Mucosa of rectum (tissue), 2 donors: ENCODE measurements around the gene GNB1.
"Not testable (repeated sequence)": the region's sequence is repeated elsewhere in the genome, so short reads cannot be mapped to it uniquely, and the experiment has no call there.

ENCODE experiments used
- H3K27ac ChIP-seq, 2 donors: one replicate each; pipeline ENCODE4 v1.7.0; 2013; ENCODE audit warnings: inconsistent platforms in 2 of 2, low read depth in 2 of 2, low read length in 2 of 2
- H3K27me3 ChIP-seq, 2 donors: one replicate each; pipeline ENCODE4 v1.7.0; 2013; ENCODE audit warnings: low read length in 2 of 2; ENCODE audit not compliant: control insufficient read depth in 2 of 2, insufficient read depth in 2 of 2
- H3K36me3 ChIP-seq, 2 donors: one replicate each; pipeline ENCODE4 v1.7.0; 2013; ENCODE audit warnings: low read length in 2 of 2; ENCODE audit not compliant: control insufficient read depth in 2 of 2, insufficient read depth in 2 of 2
- H3K4me1 ChIP-seq, 2 donors: one replicate each; pipeline ENCODE4 v1.7.0; 2013; ENCODE audit warnings: low read length in 2 of 2, mild to moderate bottlenecking in 1 of 2; ENCODE audit not compliant: control insufficient read depth in 2 of 2, insufficient read depth in 2 of 2
- H3K4me3 ChIP-seq, 2 donors: one replicate each; pipeline ENCODE4 v1.7.0; 2013; ENCODE audit warnings: low read length in 2 of 2
- H3K9ac ChIP-seq, 2 donors: one replicate each; pipeline ENCODE4 v1.7.0; 2013; ENCODE audit warnings: low read length in 2 of 2, low read depth in 1 of 2, mild to moderate bottlenecking in 1 of 2
- H3K9me3 ChIP-seq, 2 donors: one replicate each; pipeline ENCODE4 v1.7.0; 2013; ENCODE audit warnings: low read length in 2 of 2; ENCODE audit not compliant: control insufficient read depth in 2 of 2
- donor health status: healthy.
- donor health status: Normal muscosa, but diverticular disease.

The GNB1 gene

GRCh38 chr1:1746566-1746909, 144.3 kb downstream of the GNB1 start:
- not testable (repeated sequence) for H3K9me3 ChIP-seq, H3K27me3 ChIP-seq, H3K4me1 ChIP-seq, H3K4me3 ChIP-seq, H3K36me3 ChIP-seq
- H3K9ac ChIP-seq = peak overlapping the region in 1 of 2 donors; percentile 48
- H3K27ac ChIP-seq = peak overlapping the region; percentile 77 to 83

- peak overlapping the region; percentile 77 to 83 for H3K27ac ChIP-seq
- not testable (repeated sequence) for H3K36me3 ChIP-seq, H3K9me3 ChIP-seq, H3K4me1 ChIP-seq, H3K27me3 ChIP-seq
- peak overlapping the region; percentile 7 to 35 for H3K4me3 ChIP-seq
- peak overlapping the region in 1 of 2 donors; percentile 48 for H3K9ac ChIP-seq
These were observed 145.0 kb downstream of the GNB1 start for GRCh38 chr1:1745651-1746565.

DNA sequence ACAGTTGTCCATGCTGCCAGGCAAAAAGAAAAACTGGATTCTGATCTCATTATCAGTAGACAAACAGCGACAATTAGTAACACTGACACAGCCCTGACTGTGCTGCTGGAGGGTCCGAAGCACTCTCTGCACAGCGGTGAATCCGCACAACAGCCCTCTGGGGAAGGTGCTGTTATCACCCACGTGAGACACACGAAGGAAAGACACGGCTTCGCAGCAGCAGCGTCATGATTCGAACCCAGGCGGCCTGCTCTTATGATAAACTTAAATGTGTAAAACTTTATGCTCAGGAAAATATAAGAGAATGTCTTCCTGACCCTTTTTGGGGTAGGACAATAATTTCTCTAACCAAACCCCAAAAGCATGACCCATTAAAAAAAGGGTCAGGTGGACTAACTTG, 148.4 kb downstream of the GNB1 start:
- not testable (repeated sequence) for H3K9ac ChIP-seq, H3K4me1 ChIP-seq, H3K9me3 ChIP-seq

DNA sequence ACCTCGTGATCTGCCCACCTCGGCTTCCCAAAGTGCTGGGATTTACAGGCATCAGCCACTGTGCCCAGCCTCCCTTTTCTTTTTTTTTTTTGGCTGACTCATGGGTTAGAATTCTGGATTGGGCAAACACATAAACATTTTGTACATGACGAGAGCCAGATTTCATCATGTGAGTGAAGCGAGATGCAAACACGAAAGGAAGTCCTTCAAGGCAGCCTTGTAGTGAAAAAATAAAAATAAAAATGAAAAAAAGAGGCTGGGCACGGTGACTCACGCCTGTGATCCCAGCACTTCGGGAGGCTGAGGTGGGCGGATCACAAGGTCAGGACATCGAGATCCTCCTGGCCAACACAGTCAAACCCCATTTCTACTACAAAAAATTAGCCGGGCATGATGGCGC, 149.9 kb downstream of the GNB1 start:
- H3K36me3 ChIP-seq, H3K27ac ChIP-seq: not testable (repeated sequence)

More for the DNA sequence above, 148.4 kb downstream of the GNB1 start:
- not testable (repeated sequence) for H3K27ac ChIP-seq, H3K4me3 ChIP-seq, H3K36me3 ChIP-seq, H3K27me3 ChIP-seq

DNA sequence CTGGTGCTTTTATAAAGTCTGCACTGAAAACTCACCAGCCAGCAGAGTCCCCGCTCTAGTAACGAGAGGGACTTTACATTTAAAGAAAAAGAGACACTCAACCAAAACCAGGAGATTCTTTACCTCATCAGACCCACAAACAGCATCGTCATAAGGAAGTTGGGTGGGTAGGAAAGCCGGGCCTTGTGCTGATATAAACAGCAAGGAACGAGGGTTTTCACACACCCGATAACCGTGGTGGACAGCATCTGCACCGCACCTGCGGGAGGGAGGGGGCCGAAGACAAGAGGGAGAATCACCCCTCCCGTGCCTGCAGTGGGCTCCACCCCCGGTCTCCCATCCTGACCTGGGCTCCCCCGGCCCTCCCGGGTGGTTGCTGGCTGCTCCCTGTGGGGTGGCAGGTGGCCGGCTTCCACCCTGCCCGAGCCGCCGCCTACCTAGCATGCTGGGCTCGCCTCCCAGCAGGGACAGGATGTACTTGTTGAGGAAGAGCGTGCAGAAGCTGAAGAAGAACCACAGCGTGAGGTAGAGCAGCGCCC, 152.0 kb downstream of the GNB1 start:
- not testable (repeated sequence) for H3K27me3 ChIP-seq, H3K9ac ChIP-seq, H3K4me3 ChIP-seq, H3K9me3 ChIP-seq, H3K36me3 ChIP-seq, H3K27ac ChIP-seq, H3K4me1 ChIP-seq

More for the DNA sequence above, 149.9 kb downstream of the GNB1 start:
- H3K9me3 ChIP-seq, H3K27me3 ChIP-seq, H3K9ac ChIP-seq, H3K4me1 ChIP-seq, H3K4me3 ChIP-seq: not testable (repeated sequence)

DNA sequence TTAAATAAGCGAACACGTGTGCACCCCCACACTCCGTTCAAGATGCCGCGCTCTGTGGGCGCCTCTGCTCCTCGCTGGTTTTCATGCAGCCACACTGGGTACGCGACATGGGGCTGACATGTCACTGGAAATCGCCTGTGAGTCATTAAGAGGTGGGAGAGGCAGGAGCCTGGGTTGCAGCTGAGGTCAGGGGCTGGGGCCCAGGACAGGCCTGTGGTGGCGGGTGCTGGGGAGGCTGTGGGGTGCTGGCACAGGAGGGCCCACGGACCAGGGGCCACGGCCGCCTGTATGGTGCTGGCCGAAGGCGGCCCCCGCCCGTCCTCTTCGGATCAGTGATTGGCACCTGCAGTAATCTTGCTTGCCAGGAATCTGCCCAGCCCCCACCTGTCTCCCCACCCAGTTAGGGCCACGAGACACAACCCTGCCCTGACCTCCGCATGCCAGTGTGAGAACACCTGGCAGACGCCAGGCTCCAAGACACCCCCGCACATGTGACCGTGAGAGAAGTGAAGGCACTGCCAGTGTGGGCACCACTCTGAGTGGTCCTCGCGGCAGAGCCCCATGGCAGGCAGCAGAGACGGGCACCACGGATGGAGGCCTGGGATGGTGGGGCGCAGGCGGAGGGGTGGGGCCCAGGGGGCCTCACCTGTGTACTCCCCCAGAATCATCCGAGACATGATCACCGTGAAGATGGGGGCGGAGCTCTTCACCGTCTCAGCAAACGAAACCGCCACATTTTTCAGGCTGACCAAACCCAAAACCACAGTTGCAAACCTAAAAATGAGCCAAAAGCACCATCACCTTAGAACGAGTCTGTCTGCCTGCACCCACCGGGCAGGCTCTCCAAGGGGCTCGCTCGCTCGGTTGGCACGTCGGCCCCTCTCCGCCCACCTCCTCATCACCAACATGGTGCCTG, 153.0 kb downstream of the GNB1 start:
- H3K36me3 ChIP-seq, H3K9ac ChIP-seq, H3K27me3 ChIP-seq, H3K4me3 ChIP-seq, H3K9me3 ChIP-seq, H3K4me1 ChIP-seq, H3K27ac ChIP-seq: not testable (repeated sequence)
